Epithelial cell of esophagus (primary cell): ENCODE measurements around the gene AKR1C2.
A peak's percentile ranks its signal among the peaks of the same experiment; 100 is the strongest.

ENCODE experiments used
- DNase-seq: peaks from one replicate; pipeline ENCODE4 v3.0.0; 2010; ENCODE audit warnings: low read depth
- H3K4me3 ChIP-seq: 2 replicates; pipeline ENCODE4 v1.5.1; 2011; ENCODE audit warnings: mild to moderate bottlenecking, low read length, control low read depth
- CTCF ChIP-seq: IDR thresholded peaks from 2 replicates; pipeline ENCODE4 v1.5.1; 2011; ENCODE audit warnings: low read depth, mild to moderate bottlenecking, low read length, control low read depth, inconsistent platforms; ENCODE audit not compliant: insufficient read depth; ENCODE audit errors: missing control alignments

Gene AKR1C2

GRCh38 chr10:4939224-4940072 is 64.2 kb downstream of the AKR1C2 start:
- no peak for TF ChIP-seq CTCF
- no peak overlapping the region for H3K4me3 ChIP-seq
- peak; percentile 50 for DNase-seq
